Measurements from ENCODE around the gene STXBP3. TPM values are rescaled to one million over a fixed set of nuclear protein-coding genes. Genes with fewer than 3 reads are reported as not detected.

Gene STXBP3
- total RNA-seq, 4 donors from 2014 or later = 29.5 to 166 (median 64.1) TPM

DNA sequence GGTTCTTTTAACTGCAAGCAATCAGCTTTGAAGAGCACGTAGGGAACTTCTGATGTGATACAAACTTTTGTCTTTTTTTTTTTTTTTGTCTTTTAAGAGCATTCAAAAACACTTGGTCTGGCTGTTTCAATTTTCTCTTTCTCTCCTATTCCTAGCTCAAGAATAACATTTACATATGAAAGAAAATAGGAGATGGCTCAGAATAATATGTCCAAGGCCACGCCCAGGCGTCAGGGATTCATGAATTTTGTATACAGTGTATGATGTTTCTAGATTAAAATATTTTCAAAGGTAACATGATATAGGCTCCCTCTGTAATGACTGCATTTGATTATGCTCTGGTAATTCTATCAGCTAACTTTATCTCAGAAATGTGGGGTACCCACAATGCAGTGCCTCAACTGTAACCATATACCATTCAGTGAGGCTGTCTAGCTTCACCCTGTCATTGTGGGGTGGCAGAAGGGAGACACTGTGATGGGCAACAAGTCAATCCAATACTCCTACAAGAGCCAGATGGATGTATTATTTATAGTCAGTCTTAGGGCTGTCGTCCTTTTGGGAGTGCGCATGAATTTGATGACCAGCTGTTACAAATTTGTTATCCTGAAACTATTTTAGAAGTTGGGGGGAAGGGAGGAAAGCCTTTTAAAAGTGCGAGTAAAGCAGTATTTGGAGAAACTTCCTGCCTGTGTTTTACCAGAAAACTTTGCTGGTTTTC, 111.9 kb downstream of the STXBP3 start:
- Histone ChIP-seq H3K4me3 (no peak overlapping the region), H3K36me3 (no peaks in the 10 kb centered on the region), H3K9me3 (no peaks in the 10 kb centered on the region), H3K27ac (no peak overlapping the region), H3K27me3 (no peaks in the 10 kb centered on the region), H3K4me1 (no peaks in the 10 kb centered on the region)
- no peak for DNase-seq
- intact Hi-C loops (cut with DNase I; ENCODE audit: low total_unique reads) = no loop called here
- TF ChIP-seq, protein P1, sequence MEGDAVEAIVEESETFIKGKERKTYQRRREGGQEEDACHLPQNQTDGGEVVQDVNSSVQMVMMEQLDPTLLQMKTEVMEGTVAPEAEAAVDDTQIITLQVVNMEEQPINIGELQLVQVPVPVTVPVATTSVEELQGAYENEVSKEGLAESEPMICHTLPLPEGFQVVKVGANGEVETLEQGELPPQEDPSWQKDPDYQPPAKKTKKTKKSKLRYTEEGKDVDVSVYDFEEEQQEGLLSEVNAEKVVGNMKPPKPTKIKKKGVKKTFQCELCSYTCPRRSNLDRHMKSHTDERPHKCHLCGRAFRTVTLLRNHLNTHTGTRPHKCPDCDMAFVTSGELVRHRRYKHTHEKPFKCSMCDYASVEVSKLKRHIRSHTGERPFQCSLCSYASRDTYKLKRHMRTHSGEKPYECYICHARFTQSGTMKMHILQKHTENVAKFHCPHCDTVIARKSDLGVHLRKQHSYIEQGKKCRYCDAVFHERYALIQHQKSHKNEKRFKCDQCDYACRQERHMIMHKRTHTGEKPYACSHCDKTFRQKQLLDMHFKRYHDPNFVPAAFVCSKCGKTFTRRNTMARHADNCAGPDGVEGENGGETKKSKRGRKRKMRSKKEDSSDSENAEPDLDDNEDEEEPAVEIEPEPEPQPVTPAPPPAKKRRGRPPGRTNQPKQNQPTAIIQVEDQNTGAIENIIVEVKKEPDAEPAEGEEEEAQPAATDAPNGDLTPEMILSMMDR (IDR thresholded peaks at IDR 0.05) = no peak
- no peak for TF ChIP-seq POLR2A (IDR thresholded peaks at IDR 0.05)

Other genes with a start within 250 kb of the STXBP3 start
- gene EEIG2, start 186.6 kb upstream of the STXBP3 start, total RNA-seq = 10 to 100 TPM in 3 of 4 donors, 1 to 10 TPM in 1; 1.3 to 55.4 (median 13.1) TPM
- gene HENMT1, start 85.6 kb upstream of the STXBP3 start, total RNA-seq = 10 to 100 TPM in 1 of 4 donors, 1 to 10 TPM in 2, under 1 TPM in 1; 0.77 to 11.3 (median 2.3) TPM
- 10 to 100 TPM in 3 of 4 donors, 1 to 10 TPM in 1; 6.7 to 40.0 (median 29.1) TPM for gene PRPF38B, start 54.4 kb upstream of the STXBP3 start, total RNA-seq
- not detected for gene FNDC7, start 33.8 kb upstream of the STXBP3 start, total RNA-seq
- 10 to 100 TPM in 1 of 4 donors, under 1 TPM in 2, not detected in 1; 0.29 to 23.3 (median 0.98) TPM for gene AKNAD1, start 110.4 kb downstream of the STXBP3 start, total RNA-seq
- 10 to 100 TPM in 3 of 4 donors, 1 to 10 TPM in 1; 8.5 to 61.3 (median 16.8) TPM for gene GPSM2, start 130.3 kb downstream of the STXBP3 start, total RNA-seq
- gene CLCC1, start 216.8 kb downstream of the STXBP3 start, total RNA-seq = 10 to 100 TPM; 30.6 to 71.2 (median 54.7) TPM

All from uterus (tissue), 4 donors.